Glomerular endothelial cell (primary cell): Measurements from ENCODE around the gene CCBE1. TPM values are rescaled to one million over a fixed set of nuclear protein-coding genes. Genes with fewer than 3 reads are reported as not detected.
"Not testable (repeated sequence)": the region's sequence is repeated elsewhere in the genome, so short reads cannot be mapped to it uniquely, and the experiment has no call there.

ENCODE experiments used
- DNase-seq: peaks from one replicate; pipeline ENCODE4 v3.0.0-alpha.2; 2011; ENCODE audit warnings: low read depth, low spot score; ENCODE audit errors: extremely low read depth
- total RNA-seq: library from RNA; depleted of rRNA; stranded (reverse); fragments of >200 nt; gene quantifications from 2 replicates; pipeline ENCODE4 v1.2.3, GENCODE V29; 2015

The CCBE1 gene
- total RNA-seq, 1 donor from 2014 or later, result 9.5 TPM

DNA sequence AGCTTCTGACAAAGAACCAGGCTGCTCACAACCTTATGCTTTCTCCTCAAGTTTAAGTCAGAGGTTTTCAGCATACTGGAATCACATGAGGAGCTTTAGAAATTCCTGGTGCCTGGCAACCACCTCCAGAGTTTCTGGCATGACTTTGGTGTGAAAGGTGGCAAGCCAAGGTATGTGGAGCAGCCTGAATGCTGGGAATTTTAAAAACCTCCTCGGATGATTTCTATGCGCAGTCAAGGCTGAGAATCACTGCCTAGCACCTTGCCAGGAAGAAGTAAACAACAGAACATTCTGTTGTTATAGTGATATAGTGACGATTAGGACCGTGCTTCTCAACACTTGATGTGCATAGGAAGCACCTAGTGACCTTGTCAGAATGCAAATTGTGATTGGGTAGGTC is 11.7 kb downstream of the CCBE1 start:
- no peak for DNase-seq

DNA sequence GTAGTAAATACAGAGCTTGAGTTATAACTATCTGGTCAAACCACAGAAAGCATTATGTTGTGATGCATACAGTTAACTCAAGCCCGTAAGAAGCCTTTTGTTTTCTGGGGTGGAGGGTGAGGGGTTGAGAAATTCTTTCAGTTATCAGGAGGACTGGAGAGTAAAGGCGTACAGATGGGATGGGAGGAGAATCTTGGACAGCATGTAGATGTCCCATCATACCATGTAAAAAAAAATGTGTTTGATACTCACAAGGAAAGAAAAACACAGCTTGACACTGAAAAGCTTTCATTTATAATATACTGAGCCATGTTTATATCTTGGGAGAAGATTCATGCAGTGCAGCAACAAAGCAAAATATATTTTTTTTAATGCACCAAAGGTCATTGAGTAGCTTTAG is 12.4 kb downstream of the CCBE1 start:
- no peak for DNase-seq

GRCh38 chr18:59681521-59682004 is 15.7 kb downstream of the CCBE1 start:
- DNase-seq, result no peak

DNA sequence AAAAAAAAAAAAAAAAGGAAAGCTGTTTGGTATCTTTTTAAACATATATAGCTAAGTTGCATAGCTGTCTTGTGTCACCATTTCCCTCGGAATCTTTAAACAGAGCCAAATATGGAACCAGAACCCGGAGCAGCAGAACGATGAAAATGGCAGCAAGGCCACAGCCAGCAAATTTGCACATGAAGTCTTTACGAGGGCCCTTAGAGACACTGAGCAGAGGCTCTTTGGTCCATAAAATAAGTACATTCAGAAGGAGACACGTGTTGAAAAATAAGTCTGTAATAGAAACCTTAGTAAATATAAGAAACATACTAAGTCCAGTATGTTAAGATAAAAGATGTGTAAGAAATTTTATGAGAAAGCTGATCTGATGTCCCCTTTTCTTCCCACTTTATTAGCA is 16.2 kb downstream of the CCBE1 start:
- DNase-seq, result no peak

DNA sequence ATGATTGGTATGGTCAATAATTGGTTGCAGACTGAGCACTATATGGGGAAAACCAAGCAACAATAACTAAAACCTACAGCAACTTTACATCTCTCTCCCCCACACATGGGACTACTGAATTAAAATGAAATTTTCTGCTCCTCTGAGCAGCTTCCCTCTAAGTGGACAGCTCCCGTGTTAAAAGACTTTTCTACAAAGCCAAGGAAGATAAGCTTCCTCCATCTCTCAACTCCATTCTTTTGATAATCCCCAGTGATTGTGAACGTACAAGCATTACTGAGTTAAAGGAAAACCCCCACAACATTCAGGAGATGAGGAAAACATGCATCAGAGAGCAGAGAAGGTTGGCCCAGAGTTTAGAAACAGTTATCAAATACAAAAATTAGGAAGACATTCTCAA is 21.9 kb downstream of the CCBE1 start:
- DNase-seq, result no peak

DNA sequence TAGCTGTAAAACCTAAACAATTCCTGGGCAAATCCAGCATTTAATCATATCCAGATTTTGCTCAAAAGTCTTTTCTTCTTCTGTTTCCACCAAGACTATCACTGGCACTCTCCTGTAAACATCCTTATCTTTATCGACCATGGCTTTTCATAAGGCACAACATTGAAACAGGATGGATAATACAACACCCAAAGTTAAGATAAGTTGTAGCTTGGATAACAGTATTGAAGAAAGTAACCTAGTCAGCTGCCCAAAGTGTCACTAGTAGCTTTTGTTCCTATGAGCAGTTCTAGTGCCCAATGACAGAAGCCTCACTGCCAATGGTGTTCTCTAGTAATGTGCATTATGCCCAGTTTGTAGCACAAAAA is 22.3 kb downstream of the CCBE1 start:
- DNase-seq, result no peak

GRCh38 chr18:59674186-59674902 is 22.9 kb downstream of the CCBE1 start:
- no peak for DNase-seq

- no peak for DNase-seq
These were observed 24.9 kb downstream of the CCBE1 start for GRCh38 chr18:59672235-59672711.

DNA sequence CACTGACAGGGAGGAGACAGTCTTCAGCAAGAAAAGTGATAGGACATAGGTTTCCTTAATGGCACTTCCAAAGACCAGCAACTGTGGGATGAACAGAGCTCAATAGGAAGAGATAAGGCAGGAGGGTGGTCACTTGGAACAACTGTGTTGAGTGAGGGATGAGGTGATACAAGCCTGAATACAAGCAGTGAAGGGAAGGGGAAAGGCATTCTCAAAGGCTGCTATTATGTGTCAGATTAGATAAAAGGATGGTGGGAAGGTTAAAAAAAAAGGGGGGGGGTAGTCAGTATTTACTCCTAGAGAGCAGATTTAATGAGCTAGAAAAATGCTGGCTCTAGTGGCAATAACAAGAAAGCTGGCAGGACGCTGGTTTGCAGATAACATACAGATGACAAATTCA is 25.7 kb downstream of the CCBE1 start:
- DNase-seq, result no peak

DNA sequence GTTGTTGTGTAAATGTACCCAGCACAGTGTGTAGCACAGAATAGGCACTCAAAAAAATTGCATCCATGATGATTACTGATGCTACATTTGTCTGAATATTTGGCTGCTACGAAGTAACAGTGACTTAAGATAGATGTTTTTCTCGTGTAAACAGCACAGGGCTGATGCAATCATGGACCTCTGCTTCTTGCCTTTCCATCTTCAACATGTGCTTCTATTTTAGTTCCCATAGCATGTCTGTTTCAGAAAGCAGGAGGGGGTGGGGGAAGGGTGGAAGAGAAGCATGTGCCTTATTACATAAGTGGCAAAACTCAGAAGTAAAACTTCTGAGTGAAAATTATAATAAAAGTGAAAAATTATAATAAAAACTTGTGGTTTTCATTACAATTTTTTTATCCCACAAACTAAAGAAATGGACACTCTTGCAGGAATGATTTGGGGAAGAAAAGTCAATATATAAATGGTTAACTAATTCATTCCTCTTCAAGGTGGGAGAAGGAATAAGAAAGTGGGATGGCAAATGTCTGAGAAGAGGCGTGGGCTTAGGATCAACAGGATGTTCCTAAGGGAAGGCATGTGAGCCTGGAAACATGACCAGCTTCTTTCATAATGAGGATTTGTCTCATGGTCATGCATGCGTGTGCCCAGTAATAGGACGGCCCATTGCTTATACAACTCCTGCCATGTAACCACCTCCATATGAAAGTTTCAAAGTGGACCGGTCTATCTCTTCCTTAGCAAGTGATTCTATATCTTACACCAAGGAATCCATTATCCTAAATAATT is 27.2 kb downstream of the CCBE1 start:
- DNase-seq, result no peak

DNA sequence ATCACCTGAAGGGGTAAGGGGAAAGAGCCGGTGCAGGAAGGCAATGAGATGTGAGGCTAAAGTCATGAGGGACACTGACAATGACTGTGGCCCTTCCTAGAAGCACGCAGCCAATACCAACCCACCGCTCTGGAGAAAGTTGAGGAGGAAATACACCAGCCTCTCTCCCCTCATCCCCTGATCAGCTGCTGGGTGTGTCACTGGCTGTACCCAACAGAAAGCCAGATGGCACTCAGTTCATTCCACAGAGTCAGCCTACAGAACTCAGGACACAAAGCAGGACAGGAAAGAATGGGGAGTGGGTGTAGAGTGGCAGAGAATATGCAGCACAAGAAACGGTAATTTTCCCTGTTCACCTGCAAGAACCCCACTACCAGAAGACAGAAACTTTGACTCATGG is 29.7 kb downstream of the CCBE1 start:
- no peak for DNase-seq

- DNase-seq, result not testable (repeated sequence)
These were observed 31.2 kb downstream of the CCBE1 start for GRCh38 chr18:59666007-59666402.

GRCh38 chr18:59665057-59666006 is 31.9 kb downstream of the CCBE1 start:
- DNase-seq, result no peak

GRCh38 chr18:59664329-59664728 is 32.9 kb downstream of the CCBE1 start:
- no peak for DNase-seq

- no peak for DNase-seq
These were observed 34.1 kb downstream of the CCBE1 start for GRCh38 chr18:59663096-59663495.

GRCh38 chr18:59661891-59662701 is 35.1 kb downstream of the CCBE1 start:
- DNase-seq, result no peak

GRCh38 chr18:59660786-59661743 is 36.2 kb downstream of the CCBE1 start:
- DNase-seq, result no peak

DNA sequence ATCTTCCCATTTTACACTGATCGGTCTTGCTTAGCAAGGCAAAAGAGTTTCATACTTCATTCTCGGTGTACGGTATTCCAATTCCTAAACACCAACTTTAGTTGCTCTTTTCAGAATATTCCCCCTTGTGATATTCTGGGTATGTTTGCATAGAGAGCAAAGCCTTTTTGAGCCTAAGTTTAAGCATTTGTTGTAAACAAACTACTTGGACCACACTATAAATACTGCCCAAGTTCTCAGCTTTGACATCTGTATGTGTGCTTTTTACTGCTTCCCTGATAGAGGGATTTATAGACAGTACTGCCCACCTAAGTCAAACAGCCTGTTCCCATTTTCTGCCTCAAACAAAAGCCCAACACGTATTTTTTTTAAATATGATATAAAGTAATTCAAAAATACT is 36.9 kb downstream of the CCBE1 start:
- no peak for DNase-seq
